Measurements from ENCODE around the gene SLC15A1.

SLC15A1 gene

GRCh38 chr13:98707281-98707999, 45.0 kb downstream of the SLC15A1 start:
- no peak for DNase-seq (ENCODE audit: low read depth in 4 of 4, low spot score in 1 of 4)

- no peak for DNase-seq (ENCODE audit: low read depth in 4 of 4, low spot score in 1 of 4)
Measured at GRCh38 chr13:98706446-98707110, 45.9 kb downstream of the SLC15A1 start.

- no peak for DNase-seq (ENCODE audit: low read depth in 4 of 4, low spot score in 1 of 4)
Measured at GRCh38 chr13:98697791-98698190, 54.7 kb downstream of the SLC15A1 start.

GRCh38 chr13:98693756-98694155, 58.7 kb downstream of the SLC15A1 start:
- DNase-seq (ENCODE audit: low read depth in 4 of 4, low spot score in 1 of 4): no peak

- no peak for DNase-seq (ENCODE audit: low read depth in 4 of 4, low spot score in 1 of 4)
Measured at GRCh38 chr13:98691360-98691759, 61.1 kb downstream of the SLC15A1 start.

- no peak for DNase-seq (ENCODE audit: low read depth in 4 of 4, low spot score in 1 of 4)
Measured at GRCh38 chr13:98690348-98691022, 62.0 kb downstream of the SLC15A1 start.

- DNase-seq (ENCODE audit: low read depth in 4 of 4, low spot score in 1 of 4): no peak
Measured at GRCh38 chr13:98689347-98689968, 63.0 kb downstream of the SLC15A1 start.

- no peak for DNase-seq (ENCODE audit: low read depth in 4 of 4, low spot score in 1 of 4)
Measured at GRCh38 chr13:98688373-98688772, 64.1 kb downstream of the SLC15A1 start.

- DNase-seq (ENCODE audit: low read depth in 4 of 4, low spot score in 1 of 4): no peak
Measured at GRCh38 chr13:98687319-98687718, 65.2 kb downstream of the SLC15A1 start.

- no peak for DNase-seq (ENCODE audit: low read depth in 4 of 4, low spot score in 1 of 4)
Measured at GRCh38 chr13:98686270-98686669, 66.2 kb downstream of the SLC15A1 start.

- DNase-seq (ENCODE audit: low read depth in 4 of 4, low spot score in 1 of 4): no peak
Measured at GRCh38 chr13:98685146-98685545, 67.3 kb downstream of the SLC15A1 start.

- DNase-seq (ENCODE audit: low read depth in 4 of 4, low spot score in 1 of 4): no peak
Measured at GRCh38 chr13:98681049-98681448, 71.4 kb downstream of the SLC15A1 start.

GRCh38 chr13:98678741-98679140, 73.7 kb downstream of the SLC15A1 start:
- no peak for DNase-seq (ENCODE audit: low read depth in 4 of 4, low spot score in 1 of 4)

- no peak for DNase-seq (ENCODE audit: low read depth in 4 of 4, low spot score in 1 of 4)
Measured at GRCh38 chr13:98677398-98677797, 75.1 kb downstream of the SLC15A1 start.

GRCh38 chr13:98676239-98676638, 76.2 kb downstream of the SLC15A1 start:
- DNase-seq (ENCODE audit: low read depth in 4 of 4, low spot score in 1 of 4): no peak

GRCh38 chr13:98675837-98676236, 76.6 kb downstream of the SLC15A1 start:
- DNase-seq (ENCODE audit: low read depth in 4 of 4, low spot score in 1 of 4): no peak

- no peak for DNase-seq (ENCODE audit: low read depth in 4 of 4, low spot score in 1 of 4)
Measured at GRCh38 chr13:98675066-98675465, 77.4 kb downstream of the SLC15A1 start.

- DNase-seq (ENCODE audit: low read depth in 4 of 4, low spot score in 1 of 4): peak; percentile 16 to 28 (median 21)
Measured at GRCh38 chr13:98672947-98673613, 79.4 kb downstream of the SLC15A1 start.

GRCh38 chr13:98668155-98668554, 84.3 kb downstream of the SLC15A1 start:
- no peak for DNase-seq (ENCODE audit: low read depth in 4 of 4, low spot score in 1 of 4)

GRCh38 chr13:98665638-98665995, 86.9 kb downstream of the SLC15A1 start:
- DNase-seq (ENCODE audit: low read depth in 4 of 4, low spot score in 1 of 4): no peak

- DNase-seq (ENCODE audit: low read depth in 4 of 4, low spot score in 1 of 4): no peak
Measured at GRCh38 chr13:98664924-98665637, 87.4 kb downstream of the SLC15A1 start.
